Activated T-helper 2 cell treated with anti-CD3 and anti-CD28 coated beads, Interferon-gamma antibody, Interleukin-2, Interleukin-4, amounts not matched to agents 10 μg/mL and 5 μg/mL and 100 μg/mL, durations not matched to agents 14 hours and 24 hours and 36 hours (primary cell): Measurements from ENCODE around the gene CPED1. TPM values are rescaled to one million over a fixed set of nuclear protein-coding genes. Genes with fewer than 3 reads are reported as not detected.

Experiments
- DNase-seq: peaks from one replicate; pipeline ENCODE4 v3.0.0; 2021; ENCODE audit warnings: low spot score
- H3K27ac Mint-ChIP-seq: one replicate; pipeline ENCODE4 v1.8.0; 2021; ENCODE audit warnings: mixed read lengths
- H3K27me3 Mint-ChIP-seq: one replicate; pipeline ENCODE4 v1.8.0; 2021; ENCODE audit warnings: low read depth, mixed read lengths
- H3K36me3 Mint-ChIP-seq: one replicate; pipeline ENCODE4 v1.8.0; 2021; ENCODE audit warnings: low read depth, mixed read lengths
- H3K4me1 Mint-ChIP-seq: one replicate; pipeline ENCODE4 v1.8.0; 2021; ENCODE audit warnings: low read depth, mixed read lengths
- H3K4me3 Mint-ChIP-seq: one replicate; pipeline ENCODE4 v1.8.0; 2021; ENCODE audit warnings: low read depth, mild to moderate bottlenecking, moderate library complexity, mixed read lengths
- H3K9me3 Mint-ChIP-seq: one replicate; pipeline ENCODE4 v1.8.0; 2021; ENCODE audit warnings: mixed read lengths
- intact Hi-C: fragments of 100-400 bp; cut with micrococcal nuclease; formaldehyde crosslinking; loops from one replicate; pipeline ENCODE4 v1.15.1; 2023
- total RNA-seq: library from RNA; stranded (reverse); gene quantifications from 2 replicates; pipeline ENCODE4 v1.2.3, GENCODE V29; 2022

The CPED1 gene
- total RNA-seq, 1 donor from 2014 or later = not detected

- no peaks in the 10 kb centered on the region for H3K9me3 Mint-ChIP-seq
- no peak overlapping the region for H3K27ac Mint-ChIP-seq
- peaks cover 1% of the 10 kb centered on the region for H3K27me3 Mint-ChIP-seq
- H3K4me3 Mint-ChIP-seq = no peak overlapping the region
- no peak for DNase-seq
- H3K4me1 Mint-ChIP-seq = no peaks in the 10 kb centered on the region
- no peaks in the 10 kb centered on the region for H3K36me3 Mint-ChIP-seq
- intact Hi-C loops = loop anchor here (10.0 kb wide), 1 partner anchor 869 kb away; no protein-coding TSS in a partner anchor
These were observed 137.7 kb downstream of the CPED1 start for GRCh38 chr7:121126201-121126600.

GRCh38 chr7:121126801-121127534 is 138.5 kb downstream of the CPED1 start:
- H3K27me3 Mint-ChIP-seq = peaks cover 1% of the 10 kb centered on the region
- H3K4me3 Mint-ChIP-seq = no peak overlapping the region
- DNase-seq = no peak
- intact Hi-C loops = loop anchor here (10.0 kb wide), 1 partner anchor 868 kb away; no protein-coding TSS in a partner anchor
- no peaks in the 10 kb centered on the region for H3K9me3 Mint-ChIP-seq
- no peaks in the 10 kb centered on the region for H3K36me3 Mint-ChIP-seq
- no peak overlapping the region for H3K27ac Mint-ChIP-seq
- H3K4me1 Mint-ChIP-seq = no peaks in the 10 kb centered on the region

- Mint-ChIP-seq H3K4me3 (no peak overlapping the region), H3K27ac (no peak overlapping the region), H3K4me1 (peaks cover 4% of the 10 kb centered on the region), H3K36me3 (no peaks in the 10 kb centered on the region), H3K9me3 (no peaks in the 10 kb centered on the region), H3K27me3 (peaks cover 5% of the 10 kb centered on the region)
- intact Hi-C loops = no loop called here
- no peak for DNase-seq
These were observed 144.4 kb downstream of the CPED1 start for GRCh38 chr7:121132940-121133339.

GRCh38 chr7:121133444-121133843 is 144.9 kb downstream of the CPED1 start:
- no peak overlapping the region for H3K4me3 Mint-ChIP-seq
- no peak overlapping the region for H3K27ac Mint-ChIP-seq
- H3K36me3 Mint-ChIP-seq = no peaks in the 10 kb centered on the region
- peaks cover 9% of the 10 kb centered on the region for H3K4me1 Mint-ChIP-seq
- intact Hi-C loops = no loop called here
- DNase-seq = no peak
- H3K9me3 Mint-ChIP-seq = no peaks in the 10 kb centered on the region
- H3K27me3 Mint-ChIP-seq = peaks cover 5% of the 10 kb centered on the region

GRCh38 chr7:121137580-121137979 is 149.1 kb downstream of the CPED1 start:
- Mint-ChIP-seq H3K4me1 (peaks cover 21% of the 10 kb centered on the region), H3K27me3 (peaks cover 3% of the 10 kb centered on the region), H3K36me3 (no peaks in the 10 kb centered on the region), H3K4me3 (no peak overlapping the region), H3K27ac (no peak overlapping the region), H3K9me3 (no peaks in the 10 kb centered on the region)
- intact Hi-C loops = loop anchor here (5.0 kb wide), 1 partner anchor 410 kb away; no protein-coding TSS in a partner anchor
- DNase-seq = no peak

GRCh38 chr7:121138262-121138933 is 149.9 kb downstream of the CPED1 start:
- intact Hi-C loops = loop anchor here (1.0 to 5.0 kb wide), 2 partner anchors 141 to 409 kb away; no protein-coding TSS in a partner anchor
- Mint-ChIP-seq H3K36me3 (no peaks in the 10 kb centered on the region), H3K27ac (no peak overlapping the region), H3K4me3 (no peak overlapping the region), H3K27me3 (peaks cover 5% of the 10 kb centered on the region), H3K4me1 (peaks cover 21% of the 10 kb centered on the region), H3K9me3 (no peaks in the 10 kb centered on the region)
- no peak for DNase-seq

GRCh38 chr7:121139427-121139826 is 150.9 kb downstream of the CPED1 start:
- no peak for DNase-seq
- Mint-ChIP-seq H3K27ac (no peak overlapping the region), H3K4me3 (no peak overlapping the region), H3K36me3 (no peaks in the 10 kb centered on the region), H3K4me1 (peaks cover 21% of the 10 kb centered on the region), H3K27me3 (peaks cover 2% of the 10 kb centered on the region), H3K9me3 (no peaks in the 10 kb centered on the region)
- intact Hi-C loops = loop anchor here (5.0 kb wide), 1 partner anchor 408 kb away; no protein-coding TSS in a partner anchor

GRCh38 chr7:121140790-121141189 is 152.3 kb downstream of the CPED1 start:
- intact Hi-C loops = loop anchor here (10.0 kb wide), 1 partner anchor 194 kb away; no protein-coding TSS in a partner anchor
- H3K9me3 Mint-ChIP-seq = no peaks in the 10 kb centered on the region
- no peak for DNase-seq
- H3K4me3 Mint-ChIP-seq = no peak overlapping the region
- H3K4me1 Mint-ChIP-seq = peaks cover 21% of the 10 kb centered on the region
- no peak overlapping the region for H3K27ac Mint-ChIP-seq
- peaks cover 1% of the 10 kb centered on the region for H3K27me3 Mint-ChIP-seq
- no peaks in the 10 kb centered on the region for H3K36me3 Mint-ChIP-seq

GRCh38 chr7:121151774-121152221 is 163.3 kb downstream of the CPED1 start:
- DNase-seq = no peak
- Mint-ChIP-seq H3K27me3 (peaks cover 2% of the 10 kb centered on the region), H3K27ac (no peak overlapping the region), H3K4me1 (no peaks in the 10 kb centered on the region), H3K4me3 (no peak overlapping the region), H3K9me3 (no peaks in the 10 kb centered on the region), H3K36me3 (no peaks in the 10 kb centered on the region)
- intact Hi-C loops = no loop called here

- Mint-ChIP-seq H3K4me1 (no peaks in the 10 kb centered on the region), H3K27me3 (no peaks in the 10 kb centered on the region), H3K4me3 (no peak overlapping the region), H3K27ac (no peak overlapping the region), H3K36me3 (no peaks in the 10 kb centered on the region), H3K9me3 (no peaks in the 10 kb centered on the region)
- no peak for DNase-seq
- intact Hi-C loops = no loop called here
These were observed 164.9 kb downstream of the CPED1 start for GRCh38 chr7:121153411-121153810.

- H3K4me3 Mint-ChIP-seq = no peak overlapping the region
- no peaks in the 10 kb centered on the region for H3K36me3 Mint-ChIP-seq
- H3K9me3 Mint-ChIP-seq = no peaks in the 10 kb centered on the region
- H3K27ac Mint-ChIP-seq = no peak overlapping the region
- intact Hi-C loops = no loop called here
- DNase-seq = no peak
- H3K27me3 Mint-ChIP-seq = no peaks in the 10 kb centered on the region
- H3K4me1 Mint-ChIP-seq = no peaks in the 10 kb centered on the region
These were observed 165.5 kb downstream of the CPED1 start for GRCh38 chr7:121153995-121154394.

GRCh38 chr7:121156825-121157224 is 168.3 kb downstream of the CPED1 start:
- peaks cover 11% of the 10 kb centered on the region for H3K27me3 Mint-ChIP-seq
- no peak for DNase-seq
- H3K4me1 Mint-ChIP-seq = no peaks in the 10 kb centered on the region
- no peaks in the 10 kb centered on the region for H3K9me3 Mint-ChIP-seq
- intact Hi-C loops = no loop called here
- no peaks in the 10 kb centered on the region for H3K36me3 Mint-ChIP-seq
- H3K4me3 Mint-ChIP-seq = no peak overlapping the region
- no peak overlapping the region for H3K27ac Mint-ChIP-seq

- DNase-seq = no peak
- Mint-ChIP-seq H3K4me3 (no peak overlapping the region), H3K9me3 (no peaks in the 10 kb centered on the region), H3K27me3 (peaks cover 11% of the 10 kb centered on the region), H3K27ac (no peak overlapping the region), H3K36me3 (no peaks in the 10 kb centered on the region), H3K4me1 (no peaks in the 10 kb centered on the region)
- intact Hi-C loops = no loop called here
These were observed 168.8 kb downstream of the CPED1 start for GRCh38 chr7:121157341-121157751.
